ENCODE data around the gene HCRTR1.

The HCRTR1 gene

GRCh38 chr1:31598980-31599379, 18.5 kb upstream of the HCRTR1 start:
- no peak for DNase-seq

- DNase-seq, result no peak
These were observed 16.8 kb upstream of the HCRTR1 start for GRCh38 chr1:31600641-31601040.

GRCh38 chr1:31602081-31602480, 15.4 kb upstream of the HCRTR1 start:
- no peak for DNase-seq

GRCh38 chr1:31605908-31606427, 11.5 kb upstream of the HCRTR1 start:
- DNase-seq, result no peak

- no peak for DNase-seq
These were observed 10.1 kb upstream of the HCRTR1 start for GRCh38 chr1:31607360-31607759.

- DNase-seq, result no peak
These were observed 7.9 kb upstream of the HCRTR1 start for GRCh38 chr1:31609514-31610118.

- DNase-seq, result no peak
These were observed 3.0 kb upstream of the HCRTR1 start for GRCh38 chr1:31614414-31615005.

- DNase-seq, result no peak
These were observed 2.1 kb upstream of the HCRTR1 start for GRCh38 chr1:31615414-31615813.

GRCh38 chr1:31615939-31616338, 1.6 kb upstream of the HCRTR1 start:
- no peak for DNase-seq

GRCh38 chr1:31617916-31618746, 642 bp downstream of the HCRTR1 start:
- DNase-seq, result no peak

- no peak for DNase-seq
These were observed 1.7 kb downstream of the HCRTR1 start for GRCh38 chr1:31618916-31619846.

- DNase-seq, result no peak
These were observed 3.4 kb downstream of the HCRTR1 start for GRCh38 chr1:31620631-31621497.

- DNase-seq, result no peak
These were observed 4.0 kb downstream of the HCRTR1 start for GRCh38 chr1:31621498-31621820.

GRCh38 chr1:31621847-31622730, 4.6 kb downstream of the HCRTR1 start:
- no peak for DNase-seq

- no peak for DNase-seq
These were observed 5.9 kb downstream of the HCRTR1 start for GRCh38 chr1:31623365-31623764.

GRCh38 chr1:31624309-31624708, 6.8 kb downstream of the HCRTR1 start:
- no peak for DNase-seq

GRCh38 chr1:31624731-31625514, 7.4 kb downstream of the HCRTR1 start:
- no peak for DNase-seq

GRCh38 chr1:31625561-31626222, 8.2 kb downstream of the HCRTR1 start:
- DNase-seq, result no peak
